Amniotic epithelial cell (primary cell): ENCODE data around the gene HSDL1.

Source experiments
- DNase-seq: peaks from one replicate; pipeline ENCODE4 v3.0.0-alpha.2; 2010; ENCODE audit warnings: low read depth

HSDL1 gene

DNA sequence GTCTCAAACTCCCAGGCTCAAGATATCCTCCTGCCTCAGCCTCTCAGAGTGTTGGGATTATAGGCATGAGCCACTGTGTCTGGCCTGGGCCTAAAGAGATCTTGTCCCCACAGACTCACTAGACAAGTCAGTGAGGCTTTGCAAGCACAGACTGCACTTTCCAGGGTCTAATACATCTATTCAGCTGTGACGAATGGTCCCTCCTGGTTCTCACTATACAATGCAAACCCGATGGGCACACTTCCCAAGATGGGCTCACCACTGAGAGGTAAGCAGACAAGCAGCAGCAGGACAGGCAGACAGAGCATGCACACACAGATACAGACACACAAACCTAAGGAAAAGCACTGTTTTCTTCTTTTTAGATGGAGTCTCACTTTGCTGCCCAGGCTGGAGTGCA, 37.1 kb downstream of the HSDL1 start:
- no peak for DNase-seq

DNA sequence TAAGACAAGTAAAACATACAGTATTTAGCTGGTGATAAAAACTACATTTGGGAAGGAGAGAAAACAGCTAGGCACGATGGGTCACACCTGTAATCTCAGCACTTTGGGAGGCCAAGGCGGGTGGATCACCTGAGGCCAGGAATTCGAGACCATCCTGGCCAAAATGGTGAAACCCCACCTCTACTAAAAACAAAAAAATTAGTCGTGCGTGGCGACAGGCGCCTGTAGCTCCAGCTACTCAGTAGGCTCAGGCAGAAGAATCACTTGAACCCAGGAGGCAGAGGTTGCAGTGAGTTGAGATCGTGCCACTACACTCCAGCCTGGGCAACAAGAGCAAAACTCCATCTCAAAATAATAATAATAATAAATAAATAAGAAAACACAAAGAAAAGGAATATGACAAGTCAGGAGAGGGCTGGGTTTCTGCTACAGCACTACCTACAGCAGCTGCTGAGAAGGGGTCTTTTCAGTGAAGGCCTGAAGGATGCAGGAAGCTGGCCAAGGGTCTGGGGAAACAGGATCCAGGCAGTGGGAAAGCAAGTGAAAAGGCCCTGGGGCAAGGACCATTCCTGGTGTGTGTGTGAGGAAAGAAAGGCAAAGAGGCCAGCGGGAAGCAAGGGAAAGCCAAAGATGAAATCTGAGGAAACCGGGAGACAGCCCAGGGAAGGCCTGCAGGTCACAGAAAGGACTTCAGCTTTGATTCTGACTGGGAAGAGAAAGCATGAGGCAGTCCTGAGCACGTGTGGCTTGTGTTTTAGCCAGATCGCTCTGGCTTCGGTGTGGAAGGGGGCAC, 38.8 kb downstream of the HSDL1 start:
- DNase-seq: no peak

GRCh38 chr16:84105301-84105815, 39.6 kb downstream of the HSDL1 start:
- DNase-seq: no peak

DNA sequence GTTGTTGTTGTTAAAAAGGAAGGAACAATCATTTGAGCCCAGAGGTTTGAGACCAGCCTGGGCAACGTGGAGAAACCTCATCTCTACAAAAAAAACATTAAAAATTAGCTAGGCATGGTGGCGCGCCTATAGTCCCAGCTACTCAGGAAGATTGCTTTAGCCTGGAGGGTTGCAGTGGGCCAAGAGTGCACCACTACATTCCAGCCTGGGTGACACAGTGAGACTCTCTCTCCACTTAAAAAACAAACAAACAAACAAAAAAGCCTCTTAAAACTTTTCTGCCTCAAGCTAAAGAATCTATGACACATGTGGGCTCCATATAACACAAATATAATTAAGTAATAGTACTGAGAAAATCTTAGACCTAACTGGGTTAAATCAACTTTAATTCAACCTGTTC, 40.7 kb downstream of the HSDL1 start:
- DNase-seq: no peak

- no peak for DNase-seq
Observed at GRCh38 chr16:84103678-84104077, 41.3 kb downstream of the HSDL1 start.

DNA sequence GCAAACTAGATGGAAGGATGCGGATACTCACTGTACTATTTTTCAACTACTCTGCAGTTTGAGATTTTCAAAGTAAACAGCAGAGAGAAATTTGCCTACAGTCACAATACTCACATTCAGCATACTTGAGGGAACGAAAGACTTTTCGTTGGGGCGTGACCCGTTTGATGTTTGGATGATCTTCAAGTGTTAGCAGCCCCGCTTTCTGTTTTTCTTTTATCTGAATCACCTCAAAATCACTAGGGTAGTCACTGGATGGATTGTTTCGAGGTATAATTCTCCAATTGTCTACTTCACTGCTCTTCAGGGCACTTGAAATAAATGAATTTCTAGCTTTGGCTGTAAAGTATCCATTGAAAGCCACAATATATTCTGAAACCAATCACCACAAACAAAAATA, 46.0 kb downstream of the HSDL1 start:
- DNase-seq: no peak

- DNase-seq: no peak
Observed at GRCh38 chr16:84096447-84097005, 48.5 kb downstream of the HSDL1 start.

- no peak for DNase-seq
Observed at GRCh38 chr16:84095466-84095865, 49.5 kb downstream of the HSDL1 start.

DNA sequence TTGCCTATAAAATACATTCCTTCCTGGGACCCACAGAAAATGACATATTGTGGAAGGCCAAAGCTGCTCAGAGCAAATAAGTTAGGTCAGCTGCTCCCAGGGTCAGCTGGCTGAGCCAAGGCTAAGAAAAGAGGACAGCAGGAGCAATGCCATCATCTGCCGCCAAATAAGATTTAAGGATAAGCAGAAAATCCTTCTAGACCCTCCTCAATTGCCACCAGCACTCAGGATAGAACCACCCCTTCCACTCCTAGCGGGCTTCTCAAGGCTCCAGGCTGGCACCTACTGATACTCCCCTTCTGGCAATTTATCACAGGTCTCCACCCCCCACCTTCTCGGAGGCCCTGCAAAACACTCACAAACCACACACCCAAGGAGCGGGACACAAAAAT, 51.1 kb downstream of the HSDL1 start:
- no peak for DNase-seq

DNA sequence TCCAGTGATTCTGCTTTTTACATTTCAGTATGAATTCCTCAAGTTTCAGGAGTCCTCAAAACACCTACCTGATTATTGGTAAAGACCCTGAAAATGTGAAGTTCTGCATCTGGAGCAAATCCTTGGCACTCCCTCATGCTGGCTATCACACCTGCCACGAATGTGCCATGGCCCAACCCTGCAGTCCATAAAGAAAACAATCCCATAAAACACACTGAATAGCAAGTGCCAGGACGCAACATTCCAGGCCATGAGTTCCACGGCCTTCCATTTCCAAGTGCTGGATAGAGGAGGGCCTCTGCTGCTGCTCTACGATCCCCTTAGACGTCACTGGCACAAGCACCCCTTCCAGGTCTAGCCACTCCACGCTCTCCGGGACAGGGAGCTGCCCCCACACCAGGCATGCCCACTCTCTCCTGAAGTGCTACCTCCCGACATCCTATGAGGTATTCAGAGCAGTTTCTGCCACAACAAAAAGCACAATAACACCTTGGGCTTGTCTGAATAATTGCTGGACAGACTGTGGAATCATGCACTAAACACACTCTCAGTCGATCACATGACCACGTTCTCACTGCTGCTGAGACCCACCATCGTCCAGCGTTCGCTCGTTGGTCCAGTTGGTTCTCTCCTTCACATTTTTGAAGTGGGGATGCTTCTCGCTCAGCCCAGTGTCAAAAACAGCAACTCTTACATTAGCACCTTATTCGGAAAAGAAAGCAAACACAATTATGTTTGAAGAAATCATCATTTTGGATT, 51.7 kb downstream of the HSDL1 start:
- DNase-seq: no peak

DNA sequence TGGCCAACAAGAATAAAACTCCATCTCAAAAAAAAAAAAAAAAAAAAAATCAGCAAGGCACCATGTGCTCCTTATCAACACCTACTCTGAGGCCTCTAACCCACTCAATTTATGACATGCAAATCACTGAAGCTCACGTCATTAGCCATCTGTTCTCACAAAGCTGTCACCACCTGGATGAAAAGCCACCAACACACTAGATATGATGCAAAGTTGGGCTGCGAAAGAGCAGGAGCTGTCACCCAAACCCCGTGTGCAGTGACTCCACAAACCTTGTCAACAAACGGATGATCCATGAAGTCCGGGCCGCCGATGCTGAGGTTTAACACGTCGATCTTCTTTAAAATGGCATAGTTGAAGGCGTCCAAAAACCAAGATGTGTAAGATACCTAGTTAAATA, 53.5 kb downstream of the HSDL1 start:
- DNase-seq: no peak

- DNase-seq: no peak
Observed at GRCh38 chr16:84090211-84090610, 54.8 kb downstream of the HSDL1 start.

GRCh38 chr16:84088695-84089395, 56.1 kb downstream of the HSDL1 start:
- no peak for DNase-seq

GRCh38 chr16:84087466-84088151, 57.4 kb downstream of the HSDL1 start:
- no peak for DNase-seq

DNA sequence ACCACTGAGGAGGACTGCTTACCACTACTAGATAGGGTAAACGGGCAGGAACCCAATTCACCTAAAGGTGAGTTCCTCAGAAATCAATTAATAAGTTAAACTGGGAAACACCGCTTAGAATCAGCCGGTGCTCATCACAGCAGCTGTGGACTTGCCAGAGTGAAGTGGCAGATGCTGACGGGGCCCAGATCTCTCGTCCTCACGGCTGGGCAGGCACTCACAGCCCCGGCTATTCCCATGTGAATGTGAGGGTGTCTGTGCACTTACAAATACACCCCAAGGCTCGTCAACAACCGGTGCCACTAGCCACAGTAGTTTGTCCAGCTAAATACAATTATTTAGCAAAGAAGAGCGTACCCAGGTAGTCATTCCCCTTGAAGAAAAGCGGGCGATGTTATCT, 58.0 kb downstream of the HSDL1 start:
- DNase-seq: no peak

DNA sequence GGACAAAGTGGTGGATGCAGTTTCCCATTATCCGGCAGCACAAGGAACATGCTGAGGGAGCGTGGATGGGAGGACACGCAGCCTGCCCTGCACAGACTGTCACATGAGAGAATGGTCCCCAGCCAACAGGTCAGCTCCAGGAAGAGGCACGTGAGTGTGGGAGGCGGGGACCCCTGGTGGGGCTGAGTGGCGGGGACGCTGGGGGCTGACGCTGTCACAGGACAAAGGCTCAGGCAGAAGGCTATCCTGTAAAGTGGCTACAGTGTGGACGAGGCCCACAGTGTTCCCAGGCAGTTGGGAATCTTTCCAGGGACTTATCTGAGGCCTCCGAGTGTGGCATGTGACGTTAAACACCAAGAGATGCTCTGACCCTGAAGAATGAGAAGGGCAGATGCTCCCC, 58.6 kb downstream of the HSDL1 start:
- no peak for DNase-seq

DNA sequence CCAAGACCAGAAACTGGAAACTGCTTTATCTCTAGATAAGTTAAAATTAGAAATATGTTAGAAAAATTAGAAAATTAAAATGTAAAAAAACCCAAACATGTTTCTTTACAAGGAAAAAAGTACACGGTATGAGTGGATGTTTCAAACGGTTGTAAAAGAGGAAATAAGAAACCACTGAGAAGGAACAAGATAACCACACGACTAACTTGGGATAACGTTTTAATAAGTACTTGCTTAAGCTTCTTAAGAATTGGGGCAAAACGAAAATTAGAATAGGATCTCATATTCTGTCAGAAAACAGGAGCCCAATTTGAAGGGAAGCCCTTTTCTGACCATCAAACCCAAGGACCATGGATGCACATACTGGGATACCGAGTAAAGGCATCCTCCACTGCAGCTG, 59.2 kb downstream of the HSDL1 start:
- no peak for DNase-seq

- no peak for DNase-seq
Observed at GRCh38 chr16:84085271-84085667, 59.7 kb downstream of the HSDL1 start.

DNA sequence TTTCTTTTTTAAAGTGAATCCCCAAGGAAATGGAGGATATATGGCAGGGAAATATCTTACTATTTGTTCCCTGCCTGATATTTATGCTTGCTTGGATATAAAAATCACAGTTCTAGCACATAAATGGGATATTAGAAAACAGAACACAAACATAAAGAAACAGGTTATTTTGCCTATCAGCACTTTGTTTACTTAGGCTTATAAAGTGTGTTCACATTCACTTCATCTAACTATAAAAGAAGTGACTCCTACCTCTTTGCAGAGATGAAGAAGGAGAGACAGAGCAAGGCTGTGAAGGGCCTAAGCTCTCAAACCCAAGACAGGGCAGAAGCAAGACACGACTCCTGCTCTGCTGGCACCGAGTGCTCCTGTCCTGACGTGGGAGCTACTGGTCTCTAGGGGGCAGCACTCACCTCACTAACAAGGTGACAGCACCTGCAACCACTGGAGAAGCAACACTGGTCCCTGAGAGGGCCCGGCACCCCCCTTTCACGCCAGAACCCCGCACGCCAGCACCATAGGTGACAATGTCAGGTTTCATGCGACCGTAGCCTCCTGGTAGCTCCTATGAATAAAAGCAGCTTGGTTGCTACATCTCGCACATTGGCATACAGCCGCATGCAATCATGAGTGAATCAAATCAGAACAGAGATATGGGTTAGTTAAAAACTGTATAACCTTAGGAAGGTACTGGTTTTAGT, 60.3 kb downstream of the HSDL1 start:
- peak; percentile 61 for DNase-seq

- no peak for DNase-seq
Observed at GRCh38 chr16:84082835-84083569, 62.0 kb downstream of the HSDL1 start.

DNA sequence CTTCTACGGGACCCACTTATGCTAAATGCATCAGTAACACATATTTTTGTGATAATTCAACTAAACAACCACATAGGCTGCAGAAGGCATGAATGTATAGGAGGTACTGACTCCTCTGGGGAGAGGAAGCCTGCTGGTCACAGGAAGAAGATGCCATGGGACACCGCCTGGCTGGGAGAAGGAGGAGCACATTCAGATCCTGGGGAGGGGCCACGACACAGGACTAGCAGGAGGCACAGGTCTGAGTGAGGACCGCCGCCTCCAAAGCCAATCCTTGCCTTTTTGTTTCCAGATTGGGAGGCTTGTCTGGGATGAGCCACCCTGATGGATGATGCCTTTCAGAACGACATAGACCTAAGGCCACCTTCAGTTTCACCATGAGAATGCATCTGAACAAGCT, 62.9 kb downstream of the HSDL1 start:
- no peak for DNase-seq
